Heart left ventricle (tissue), 16 donors: ENCODE data around the gene RNF167. TPM values are rescaled to one million over a fixed set of nuclear protein-coding genes. Genes with fewer than 3 reads are reported as not detected.
A peak's percentile ranks its signal among the peaks of the same experiment; 100 is the strongest.

Source experiments
- ATAC-seq, 4 donors: fragments of 200-7000 bp; cut with Tn5 transposase; one replicate each; pipeline ENCODE4 v1.9.1; 2020 to 2022; ENCODE audit warnings: moderate library complexity in 4 of 4, mild to moderate bottlenecking in 3 of 4, moderate number of reproducible peaks in 1 of 4
- DNase-seq, 5 donors: peaks; one replicate each; pipeline ENCODE4 v3.0.0-alpha.2; 2020
- H3K27ac ChIP-seq, 12 donors: fragments of 200-600 bp; sonication (generic) in 4 of 12; one replicate each; pipeline versions ENCODE4 v1.5.0 to v1.8.0; 2016 to 2022; ENCODE audit warnings: mild to moderate bottlenecking in 2 of 12
- H3K27me3 ChIP-seq, 9 donors: fragments of 200-600 bp; sonication (generic) in 2 of 9; one replicate each; pipeline versions ENCODE4 v1.5.1 to v1.8.0; 2016 to 2022; ENCODE audit warnings: mild to moderate bottlenecking in 3 of 9
- H3K36me3 ChIP-seq, 9 donors: fragments of 200-600 bp; sonication (generic) in 2 of 9; one replicate each; pipeline versions ENCODE4 v1.5.0 to v1.8.0; 2018 to 2022; ENCODE audit warnings: mild to moderate bottlenecking in 2 of 9
- H3K4me1 ChIP-seq, 12 donors: fragments of 200-600 bp; sonication (generic) in 4 of 12; one replicate each; pipeline versions ENCODE4 v1.5.0 to v1.8.0; 2016 to 2022; ENCODE audit warnings: mild to moderate bottlenecking in 3 of 12
- H3K4me3 ChIP-seq, 12 donors: fragments of 200-600 bp; sonication (generic) in 4 of 12; one replicate each; pipeline versions ENCODE4 v1.5.0 to v1.8.0; 2017 to 2022; ENCODE audit warnings: mild to moderate bottlenecking in 9 of 12, moderate library complexity in 4 of 12
- H3K9me3 ChIP-seq, 12 donors: fragments of 200-600 bp; sonication (generic) in 4 of 12; one replicate each; pipeline versions ENCODE4 v1.5.0 to v1.8.0; 2016 to 2022; ENCODE audit warnings: mild to moderate bottlenecking in 1 of 12
- POLR2A ChIP-seq, 2 donors: fragments of 450-650 bp; IDR thresholded peaks; one replicate each; pipeline ENCODE4 v1.6.1; 2017; ENCODE audit warnings: antibody characterized with exemption in 2 of 2, mild to moderate bottlenecking in 2 of 2, moderate library complexity in 2 of 2
- WGBS, 4 donors: extraction: QIAGEN DNeasy Blood & Tissue Kit in 2 of 4; methylation state at CpG; one replicate each; pipeline versions ENCODE4 v1.1.5 to v1.1.7; 2013 to 2018; 5-methylcytosine and 5-hydroxymethylcytosine counted together
- intact Hi-C, 10 donors: fragments of 100-400 bp; cut with DNase I; formaldehyde crosslinking; loops; one replicate each; pipeline versions ENCODE4 v1.11.1 to v1.14.2; 2022
- polyA plus RNA-seq, 2 donors: library from polyadenylated mRNA; stranded (reverse); fragments of 200-250 nt; gene quantifications; one replicate each; pipeline ENCODE4 v1.2.3, GENCODE V29; 2013
- total RNA-seq, 9 donors: library from RNA; depleted of rRNA in 2 of 9; stranded (reverse); fragments of >200 nt in 2 of 9; fragmentation: NEBNext Ultra II Directional in 3 of 9; extraction: Animal tissue kit (Norgen Biotek cat#: 25700) in 3 of 9; gene quantifications; one replicate each; pipeline versions ENCODE4 v1.1.0 to v1.2.4, GENCODE V29; 2016 to 2023
- TF ChIP-seq, protein P1 (sequence below), 12 donors: fragments of 200-600 bp; sonication (generic) in 4 of 12; IDR thresholded peaks; one replicate each; pipeline versions ENCODE4 v1.5.0 to v1.8.0; 2018 to 2022; ENCODE audit warnings: antibody characterized with exemption in 12 of 12, mild to moderate bottlenecking in 5 of 12
- donor health status: ischemic (EF 13 %, LVEDD 7.1; RV severe dilation, severe dysfunction).
- donor health status: healthy with polysubstance abuse.
- donor health status: DM: no; HTN: yes; CAD: no.
- donor health status: DM: no; HTN: no; CAD: no.
- donor health status: ischemic (EF 25% LVEDD 6.9; RV normal size, moderate dysfunction).
- donor health status: ischemic (EF 25% LVEDD 5.7; RV mildly dilated, moderate dysfunction).
- donor health status: healthy.
- donor health status: DM: yes; HTN: yes; CAD: no.
- donor health status: ischemic (EF 35%, LVEDD 5.7; RV mildly dilated, moderate dysfunction).
- donor health status: nonischemic (EF 11% LVEDD 7.7; RV severe dilation, severe dysfunction).
- donor health status: DM: yes; HTN: yes; CAD: no.
- donor health status: PGD.
- donor health status: ischemic (EF 29% LVEDD 5.4; RV normal size, mild dysfunction).
- donor health status: nonischemic (EF 23%, LVEDD 6.1; RV moderate dilation, normal function).

The RNF167 gene
- total and polyA plus RNA-seq, 11 donors, result 50.7 to 152 (median 81.2) TPM

DNA sequence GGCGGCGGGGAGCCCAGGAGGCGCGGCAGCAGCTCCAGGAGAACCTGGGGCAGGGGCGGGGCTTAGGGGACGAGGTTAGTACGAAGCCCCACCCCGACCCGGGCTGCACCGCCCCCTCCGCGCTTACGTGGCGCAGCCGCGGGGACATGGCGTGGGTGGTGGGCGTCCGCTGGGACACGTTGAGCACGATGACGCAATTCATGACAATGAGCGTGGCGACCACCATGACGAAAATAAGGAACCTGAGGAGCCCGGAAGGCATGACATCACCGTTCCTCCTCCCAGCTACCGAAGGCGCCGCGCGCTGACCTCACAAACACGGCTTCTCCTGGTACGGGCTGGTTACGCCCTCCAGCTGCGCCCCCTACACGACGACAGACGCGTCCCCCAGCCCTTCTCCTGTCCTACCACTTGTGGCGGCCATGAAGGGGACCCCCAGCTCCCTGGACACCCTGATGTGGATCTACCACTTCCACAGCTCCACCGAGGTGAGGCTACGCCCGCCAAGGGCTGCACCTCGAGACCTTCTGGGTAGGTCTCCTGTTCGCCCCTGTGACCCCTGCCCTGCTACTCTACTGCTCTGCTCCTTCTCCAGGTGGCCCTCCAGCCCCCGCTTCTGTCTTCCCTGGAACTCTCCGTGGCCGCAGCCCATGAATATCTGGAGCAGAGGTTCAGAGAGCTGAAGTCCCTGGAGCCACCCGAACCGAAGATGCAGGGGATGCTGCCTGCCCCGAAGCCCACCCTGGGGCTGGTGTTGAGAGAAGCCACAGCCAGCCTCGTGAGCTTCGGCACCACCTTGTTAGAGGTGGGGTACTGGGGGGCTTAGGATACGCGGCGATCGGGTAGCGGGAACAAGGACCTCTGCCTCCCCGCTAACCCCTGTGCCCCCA, 40.5 kb upstream of the RNF167 start, which contains the start of gene C17orf107:
Gene C17orf107, plus strand, starts transcription at position 196 of the 890 bp plus-strand sequence. Its CDS starts 227 bp downstream, at position 423.
- 10 to 18% (median 10%) methylated on average over 34 to 60 of the region's 60 CpGs for WGBS, 4 donors
- H3K27ac ChIP-seq, result peak within 1 kb of the TSS in 3 of 12 donors; percentile 40 to 78 (median 59)

DNA sequence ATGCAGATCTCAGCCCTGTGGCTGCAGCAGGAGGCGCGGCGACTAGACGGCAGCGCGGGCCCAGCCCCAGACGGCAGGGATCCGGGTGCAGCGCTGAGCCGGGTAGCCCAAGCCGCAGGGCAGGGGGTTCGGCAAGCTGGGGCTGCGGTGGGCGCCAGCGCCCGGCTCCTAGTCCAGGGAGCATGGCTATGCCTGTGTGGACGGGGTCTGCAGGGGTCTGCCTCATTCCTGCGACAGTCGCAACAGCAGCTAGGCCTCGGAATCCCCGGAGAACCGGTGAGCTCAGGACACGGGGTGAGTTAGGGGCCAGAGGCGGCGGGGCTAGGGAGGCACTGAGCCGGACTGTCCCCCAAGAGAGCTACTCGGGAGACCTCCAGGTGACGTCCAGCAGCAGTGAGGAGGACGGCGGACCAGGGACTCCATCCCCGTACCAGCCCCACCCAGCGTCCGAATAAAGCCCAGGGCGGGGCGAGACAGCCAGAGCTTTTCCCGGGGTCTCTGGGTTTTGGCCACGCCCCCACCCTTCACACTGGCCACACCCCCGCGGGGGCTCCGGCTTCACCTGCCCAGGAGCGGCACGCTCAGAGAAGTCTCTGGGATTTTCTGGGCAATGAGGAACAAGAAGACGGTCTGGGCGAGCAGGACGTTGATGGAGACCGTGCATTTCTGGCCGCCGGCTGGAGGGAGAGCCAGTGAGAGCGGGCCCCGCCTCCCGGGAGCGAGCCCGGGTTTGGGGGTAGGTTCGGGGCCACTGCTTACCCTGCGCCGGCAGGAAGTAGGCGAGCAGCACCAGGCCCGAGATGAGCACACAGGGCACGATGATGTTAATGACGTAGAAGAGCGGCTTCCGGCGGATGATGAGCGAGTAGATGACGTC, 39.6 kb upstream of the RNF167 start:
- 22 to 52% (median 30%) methylated on average over 39 to 65 of the region's 65 CpGs for WGBS, 4 donors
- Histone ChIP-seq H3K27me3 (peaks cover 0 to 32% (median 11%) of the 10 kb centered on the region in 9 donors), H3K4me1 (peaks cover 0 to 42% (median 21%) of the 10 kb centered on the region in 12 donors), H3K9me3 (no peaks in the 10 kb centered on the region), H3K4me3 (peak overlapping the region in 11 of 12 donors; percentile 18 to 66 (median 54)), H3K36me3 (peaks cover 0 to 21% (median 18%) of the 10 kb centered on the region in 9 donors), H3K27ac (peak overlapping the region in 4 of 12 donors; percentile 3 to 78 (median 39))
- intact Hi-C loops, result loop anchor here in 2 of 10 donors (10.0 kb wide), 1 partner anchor 164 kb away; no protein-coding TSS in a partner anchor
- ATAC-seq (peak in 1 of 4 donors; percentile 29), DNase-seq (no peak)
- TF ChIP-seq POLR2A (IDR thresholded peaks at IDR 0.05), result no peak
- TF ChIP-seq, protein P1, sequence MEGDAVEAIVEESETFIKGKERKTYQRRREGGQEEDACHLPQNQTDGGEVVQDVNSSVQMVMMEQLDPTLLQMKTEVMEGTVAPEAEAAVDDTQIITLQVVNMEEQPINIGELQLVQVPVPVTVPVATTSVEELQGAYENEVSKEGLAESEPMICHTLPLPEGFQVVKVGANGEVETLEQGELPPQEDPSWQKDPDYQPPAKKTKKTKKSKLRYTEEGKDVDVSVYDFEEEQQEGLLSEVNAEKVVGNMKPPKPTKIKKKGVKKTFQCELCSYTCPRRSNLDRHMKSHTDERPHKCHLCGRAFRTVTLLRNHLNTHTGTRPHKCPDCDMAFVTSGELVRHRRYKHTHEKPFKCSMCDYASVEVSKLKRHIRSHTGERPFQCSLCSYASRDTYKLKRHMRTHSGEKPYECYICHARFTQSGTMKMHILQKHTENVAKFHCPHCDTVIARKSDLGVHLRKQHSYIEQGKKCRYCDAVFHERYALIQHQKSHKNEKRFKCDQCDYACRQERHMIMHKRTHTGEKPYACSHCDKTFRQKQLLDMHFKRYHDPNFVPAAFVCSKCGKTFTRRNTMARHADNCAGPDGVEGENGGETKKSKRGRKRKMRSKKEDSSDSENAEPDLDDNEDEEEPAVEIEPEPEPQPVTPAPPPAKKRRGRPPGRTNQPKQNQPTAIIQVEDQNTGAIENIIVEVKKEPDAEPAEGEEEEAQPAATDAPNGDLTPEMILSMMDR (IDR thresholded peaks at IDR 0.05), result no peak

More for the DNA sequence above, 40.5 kb upstream of the RNF167 start, which contains the start of gene C17orf107:
- DNase-seq (peak; percentile 80 to 89 (median 82)), ATAC-seq (peak in 3 of 4 donors; percentile 55 to 78 (median 71))
- TF ChIP-seq POLR2A (IDR thresholded peaks at IDR 0.05), result no peak
- TF ChIP-seq, protein P1 (IDR thresholded peaks at IDR 0.05), result peak in 1 of 12 donors; percentile 9
- intact Hi-C loops, result loop anchor here in 3 of 10 donors (10.0 kb wide), 2 partner anchors 165 to 335 kb away; partner anchors contain the start of gene GGT6 (in 1 of the 3)
- H3K27me3 ChIP-seq, result peaks cover 0 to 32% (median 11%) of the 10 kb centered on the region in 9 donors
- peak within 1 kb of the TSS; percentile 15 to 66 (median 54) for H3K4me3 ChIP-seq
- peaks cover 0 to 42% (median 21%) of the 10 kb centered on the region in 12 donors for H3K4me1 ChIP-seq
- no peaks in the 10 kb centered on the region for H3K9me3 ChIP-seq
- peaks cover 0 to 30% (median 27%) of the 10 kb centered on the region in 9 donors for H3K36me3 ChIP-seq

DNA sequence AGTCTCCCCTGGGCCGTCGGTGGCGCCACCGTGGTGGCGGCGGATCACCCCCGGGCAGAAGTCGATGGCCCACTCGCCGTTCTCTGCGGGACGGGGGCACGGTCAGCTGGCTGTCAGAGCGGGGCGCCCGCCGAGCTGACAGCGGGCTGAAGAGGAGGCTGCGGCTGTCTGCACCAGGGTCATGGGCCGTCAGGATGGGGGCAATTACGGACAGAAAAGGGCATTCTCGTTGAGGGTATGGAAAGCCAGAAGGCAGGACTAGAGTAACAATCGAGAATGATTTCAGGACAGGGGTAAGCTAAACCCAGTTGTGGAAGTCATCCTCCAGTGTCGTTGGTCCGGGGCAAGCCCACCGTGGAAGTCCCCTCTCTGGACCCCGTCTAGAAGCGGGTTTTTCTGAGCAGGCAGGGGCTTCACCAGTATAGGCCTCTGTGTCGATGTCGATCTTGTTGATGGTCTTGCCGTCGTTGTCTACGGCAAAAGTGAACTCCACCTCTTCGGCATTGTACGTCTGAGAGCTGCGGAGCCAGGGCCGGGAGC, 38.9 kb upstream of the RNF167 start:
- no peaks in the 10 kb centered on the region for H3K9me3 ChIP-seq
- ATAC-seq, result no peak
- peak overlapping the region in 10 of 12 donors; percentile 6 to 66 (median 55) for H3K4me3 ChIP-seq
- TF ChIP-seq POLR2A (IDR thresholded peaks at IDR 0.05), result no peak
- TF ChIP-seq, protein P1 (IDR thresholded peaks at IDR 0.05), result no peak
- peaks cover 0 to 42% (median 21%) of the 10 kb centered on the region in 12 donors for H3K4me1 ChIP-seq
- 41 to 78% (median 49%) methylated on average over 35 to 37 of the region's 37 CpGs for WGBS, 4 donors
- peak overlapping the region in 7 of 12 donors; percentile 3 to 78 (median 62) for H3K27ac ChIP-seq
- DNase-seq, result no peak
- H3K36me3 ChIP-seq, result peaks cover 0 to 14% (median 11%) of the 10 kb centered on the region in 9 donors
- intact Hi-C loops, result loop anchor here in 2 of 10 donors (10.0 kb wide), 1 partner anchor 164 kb away; no protein-coding TSS in a partner anchor
- peaks cover 0 to 32% (median 11%) of the 10 kb centered on the region in 9 donors for H3K27me3 ChIP-seq
